Endothelial cell of umbilical vein (primary cell): ENCODE results near the gene ULBP2. TPM values are rescaled to one million over a fixed set of nuclear protein-coding genes. Genes with fewer than 3 reads are reported as not detected.

ENCODE experiments used
- BruUV-seq: library from RNA; stranded (reverse); fragments of 400-500 nt; replicated peaks from 2 replicates; lab custom pipeline; 2021; lab: Mats Ljungman, UMichigan
- CTCF ChIA-PET: fragments of 300-600, 350-600 bp; sonication (Branson Sonifier 250); formaldehyde crosslinking; loops from one replicate; lab custom pipeline; 2021; ENCODE audit warnings: antibody characterized with exemption, inconsistent platforms; lab: Charles Lee
- POLR2A ChIA-PET: fragments of 300-600, 350-600 bp; sonication (Branson Sonifier 250); formaldehyde crosslinking; loops from one replicate; lab custom pipeline; 2021; ENCODE audit warnings: antibody characterized with exemption, inconsistent platforms; lab: Charles Lee
- DNase-seq: peaks from one replicate; pipeline ENCODE4 v3.0.0-alpha.2; 2011; ENCODE audit warnings: low read depth, low spot score
- FAIRE-seq: peaks from 2 replicates; lab custom pipeline; 2011; peaks lifted over from hg19 to GRCh38; lab: Jason Lieb, UNC
- H2AFZ ChIP-seq: 2 replicates; pipeline ENCODE4 v1.6.0; 2012; ENCODE audit warnings: low read depth, low read length, control low read depth, inconsistent platforms
- H3K27ac ChIP-seq: 2 replicates; pipeline ENCODE4 v1.5.1; 2011; ENCODE audit warnings: low read depth, mild to moderate bottlenecking, control low read depth, low read length, moderate library complexity; ENCODE audit not compliant: insufficient read depth
- H3K27me3 ChIP-seq, 2 experiments: 2 replicates each; pipeline versions ENCODE4 v1.6.0 to v1.6.1; 2011; ENCODE audit warnings: low read length in 2 of 2, mixed read lengths in 1 of 2; ENCODE audit not compliant: control insufficient read depth in 2 of 2, insufficient read depth in 2 of 2
- H3K36me3 ChIP-seq, 2 experiments: 2 replicates in 1 of 2; 3 replicates in 1 of 2; pipeline ENCODE4 v1.5.1; 2011; ENCODE audit warnings: low read length in 2 of 2, mild to moderate bottlenecking in 1 of 2, moderate library complexity in 1 of 2; ENCODE audit not compliant: control insufficient read depth in 2 of 2, insufficient read depth in 2 of 2; ENCODE audit errors: extremely low read depth in 1 of 2
- H3K4me1 ChIP-seq: 3 replicates; pipeline ENCODE4 v1.5.1; 2011; ENCODE audit warnings: mild to moderate bottlenecking, low read length; ENCODE audit not compliant: control insufficient read depth, insufficient read depth; ENCODE audit errors: extremely low read depth
- H3K4me2 ChIP-seq: 2 replicates; pipeline ENCODE4 v1.6.1; 2011; ENCODE audit warnings: low read length, control low read depth, mixed read lengths; ENCODE audit not compliant: insufficient read depth
- H3K4me3 ChIP-seq, 3 experiments: fragments of 200-600 bp in 1 of 3; sonication (generic), shearing (Covaris generic) in 1 of 3; replicated peaks in 1 of 3; 2 replicates each; pipeline ENCODE4 v1.5.1; 2011 to 2016; ENCODE audit warnings: control low read depth in 3 of 3, low read length in 3 of 3, mild to moderate bottlenecking in 2 of 3, inconsistent platforms in 1 of 3, low read depth in 1 of 3, moderate library complexity in 1 of 3; ENCODE audit not compliant: insufficient read depth in 1 of 3
- H3K79me2 ChIP-seq: 2 replicates; pipeline ENCODE4 v1.6.0; 2012; ENCODE audit warnings: low read length, inconsistent platforms; ENCODE audit not compliant: control insufficient read depth, insufficient read depth
- H3K9ac ChIP-seq: replicated peaks from 2 replicates; pipeline ENCODE3; 2011; ENCODE audit warnings: low read length, control low read depth; ENCODE audit not compliant: insufficient read depth; ENCODE audit errors: extremely low read depth
- H3K9me1 ChIP-seq: replicated peaks from 3 replicates; pipeline ENCODE4 v1.6.0; 2011; ENCODE audit warnings: mild to moderate bottlenecking, low read length; ENCODE audit not compliant: control insufficient read depth, insufficient read depth; ENCODE audit errors: extremely low read depth
- H3K9me3 ChIP-seq: replicated peaks from 2 replicates; pipeline ENCODE4 v1.5.1; 2012; ENCODE audit warnings: low read length, inconsistent platforms; ENCODE audit not compliant: control insufficient read depth, insufficient read depth
- H4K20me1 ChIP-seq: replicated peaks from 2 replicates; pipeline ENCODE3; 2011; ENCODE audit warnings: mild to moderate bottlenecking, low read length; ENCODE audit not compliant: control insufficient read depth, insufficient read depth; ENCODE audit errors: extremely low read depth
- EZH2 ChIP-seq: IDR thresholded peaks from 2 replicates; pipeline ENCODE4 v1.6.1; 2012; ENCODE audit warnings: borderline replicate concordance, low read depth, mild to moderate bottlenecking, moderate library complexity, low read length, inconsistent platforms; ENCODE audit not compliant: severe bottlenecking
- JUN ChIP-seq: IDR thresholded peaks from 2 replicates; pipeline ENCODE4 v1.6.1; 2011; ENCODE audit warnings: borderline replicate concordance, low read depth; ENCODE audit not compliant: insufficient read length, insufficient read depth
- MYC ChIP-seq: IDR thresholded peaks from one replicate; pipeline ENCODE4 v1.6.1; 2011; ENCODE audit warnings: mild to moderate bottlenecking, low read depth, low read length
- POLR2A ChIP-seq: IDR thresholded peaks from 2 replicates; pipeline ENCODE4 v1.6.1; 2012; ENCODE audit warnings: low read depth, mild to moderate bottlenecking, control low read depth, low read length
- POLR2AphosphoS5 ChIP-seq: IDR thresholded peaks from 2 replicates; pipeline ENCODE4 v1.6.1; 2012; ENCODE audit warnings: low read depth, mild to moderate bottlenecking, control low read depth, low read length, moderate library complexity; ENCODE audit not compliant: insufficient read depth
- dilution Hi-C: fragments of 300-500 bp; cut with MboI; formaldehyde crosslinking; loops from one replicate; pipeline ENCODE4 v1.15.0; 2019; ENCODE audit warnings: low sequenced_read_pairs; ENCODE audit not compliant: extremely low pct_ligation_motif_present
- intact Hi-C: fragments of 100-400 bp; cut with micrococcal nuclease; formaldehyde crosslinking; loops from one replicate; pipeline ENCODE4 v1.10.0; 2022
- polyA plus RNA-seq, 4 experiments: library from polyadenylated mRNA; depleted of rRNA in 3 of 4; stranded (reverse) in 3 of 4; unstranded in 1 of 4; fragments of >200 nt; gene quantifications; 2 replicates each; pipeline versions ENCODE4 v1.2.1 to v1.2.3, GENCODE V29; 2011 to 2012; ENCODE audit warnings: missing spikeins in 1 of 4
- total RNA-seq: library from RNA; stranded (reverse); gene quantifications from 2 replicates; pipeline ENCODE4 v1.2.3, GENCODE V29; 2021
- TF ChIP-seq, protein P1 (sequence below), 2 donors: IDR thresholded peaks; 1 replicate in 1 of 2; 2 replicates in 1 of 2; pipeline ENCODE4 v1.5.1; 2011; ENCODE audit warnings: low read length in 2 of 2, mild to moderate bottlenecking in 2 of 2, moderate library complexity in 2 of 2, control low read depth in 1 of 2, inconsistent platforms in 1 of 2, low read depth in 1 of 2; ENCODE audit not compliant: insufficient read depth in 1 of 2; ENCODE audit errors: extremely low read depth in 1 of 2

The ULBP2 gene
- total and polyA plus RNA-seq, 2 donors (not counting 3 experiments of a cell fraction or from before 2014, with no cell fraction given) = 7.0 to 22.8 TPM

DNA sequence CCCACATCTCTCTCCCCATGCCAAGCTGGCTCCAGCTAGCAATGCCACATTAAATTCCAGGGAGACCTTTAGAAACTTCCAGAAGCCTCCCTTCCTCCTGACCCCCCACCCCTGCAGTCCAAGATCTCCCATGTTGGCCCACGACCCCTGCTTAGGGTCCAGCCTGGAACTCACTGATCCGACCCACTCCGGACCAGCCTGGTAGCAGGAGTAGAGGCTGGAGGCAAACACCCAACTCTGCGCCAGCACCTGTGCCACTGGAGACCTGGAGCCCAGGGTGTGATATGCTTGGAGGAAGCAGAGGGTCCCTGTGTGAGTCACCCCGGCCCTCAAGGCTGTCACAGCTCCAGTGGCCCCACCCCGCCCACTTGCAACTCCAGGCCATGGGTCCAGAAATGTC is 18.7 kb downstream of the ULBP2 start:
- no TSS peak for BruUV-seq
- H2AFZ ChIP-seq = no peak overlapping the region
- TF ChIP-seq POLR2AphosphoS5 (no peak), MYC (no peak), EZH2 (peak; percentile 30), POLR2A (no peak), JUN (no peak)
- no peaks in the 10 kb centered on the region for H3K9me1 ChIP-seq
- peaks cover 14 to 42% of the 10 kb centered on the region in 2 experiments for H3K27me3 ChIP-seq
- no peak overlapping the region for H3K4me3 ChIP-seq
- H3K79me2 ChIP-seq = no peaks in the 10 kb centered on the region
- H3K27ac ChIP-seq = no peak overlapping the region
- no peaks in the 10 kb centered on the region for H4K20me1 ChIP-seq
- H3K4me1 ChIP-seq = peaks cover 24% of the 10 kb centered on the region
- H3K9me3 ChIP-seq = no peaks in the 10 kb centered on the region
- no peak overlapping the region for H3K4me2 ChIP-seq
- DNase-seq (no peak), FAIRE-seq (no peak)
- intact Hi-C loops (loop anchor here (2.0 kb wide), 1 partner anchor 20 kb away; no protein-coding TSS in a partner anchor), dilution Hi-C loops (no loop called here)
- no peaks in the 10 kb centered on the region for H3K36me3 ChIP-seq
- CTCF ChIA-PET = interaction anchor here (0.8 to 1.7 kb wide), 4 partner anchors 20 to 56 kb away, joined by 3 to 10 read pairs (median 3); no protein-coding TSS in a partner anchor
- POLR2A ChIA-PET = no interaction called here
- no peak overlapping the region for H3K9ac ChIP-seq

DNA sequence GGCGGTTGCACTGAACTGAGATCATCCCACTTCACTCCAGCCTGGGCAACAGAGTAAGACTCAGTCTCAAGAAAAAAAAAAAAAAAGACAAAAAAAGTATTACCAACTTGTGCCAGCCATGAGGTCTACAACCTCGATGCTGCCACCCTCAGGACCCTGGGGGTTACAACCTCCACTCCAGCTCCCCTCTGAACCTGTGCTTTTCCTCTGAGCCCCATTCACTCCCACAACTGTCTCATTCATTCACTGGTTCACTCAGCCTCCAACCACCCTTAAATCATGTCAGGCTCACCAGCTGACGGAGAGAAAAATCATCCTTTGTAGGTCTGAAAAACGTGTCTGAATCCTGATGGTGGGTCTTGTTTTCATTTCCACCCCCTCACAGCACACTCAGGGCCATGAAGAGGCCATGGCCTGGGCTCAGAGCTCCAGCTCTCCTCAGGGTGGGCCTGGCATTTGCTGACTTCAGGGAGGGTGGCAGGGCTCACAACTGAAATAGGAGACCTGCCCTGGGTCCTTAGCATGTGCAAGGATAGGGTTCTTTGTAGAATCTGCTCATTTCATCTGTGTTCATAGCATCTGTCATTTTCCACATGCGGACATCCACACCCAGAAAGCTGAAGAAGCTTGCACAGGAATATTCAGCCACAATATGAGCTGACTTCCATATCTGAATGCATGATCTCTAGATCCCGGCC is 20.1 kb downstream of the ULBP2 start:
- Histone ChIP-seq H3K9me1 (no peaks in the 10 kb centered on the region), H4K20me1 (no peaks in the 10 kb centered on the region), H3K9me3 (no peaks in the 10 kb centered on the region), H3K4me1 (peaks cover 24% of the 10 kb centered on the region), H3K27me3 (peaks cover 12 to 33% of the 10 kb centered on the region in 2 experiments), H2AFZ (no peak overlapping the region), H3K27ac (no peak overlapping the region), H3K4me3 (no peak overlapping the region), H3K4me2 (no peak overlapping the region), H3K79me2 (no peaks in the 10 kb centered on the region), H3K36me3 (no peaks in the 10 kb centered on the region), H3K9ac (no peak overlapping the region)
- POLR2A ChIA-PET = interaction anchor here (0.7 kb wide), 1 partner anchor 794 kb away, joined by 5 read pairs; no protein-coding TSS in a partner anchor
- intact Hi-C loops = loop anchor here (2.0 kb wide), 2 partner anchors 21 to 27 kb away; no protein-coding TSS in a partner anchor
- FAIRE-seq (no peak), DNase-seq (peak; percentile 34)
- no TSS peak for BruUV-seq
- CTCF ChIA-PET = interaction anchor here (1.7 kb wide), 1 partner anchor 55 kb away, joined by 10 read pairs; no protein-coding TSS in a partner anchor
- TF ChIP-seq MYC = no peak
- no peak for TF ChIP-seq JUN
- TF ChIP-seq EZH2 = no peak
- TF ChIP-seq POLR2A = no peak
- TF ChIP-seq, protein P1, sequence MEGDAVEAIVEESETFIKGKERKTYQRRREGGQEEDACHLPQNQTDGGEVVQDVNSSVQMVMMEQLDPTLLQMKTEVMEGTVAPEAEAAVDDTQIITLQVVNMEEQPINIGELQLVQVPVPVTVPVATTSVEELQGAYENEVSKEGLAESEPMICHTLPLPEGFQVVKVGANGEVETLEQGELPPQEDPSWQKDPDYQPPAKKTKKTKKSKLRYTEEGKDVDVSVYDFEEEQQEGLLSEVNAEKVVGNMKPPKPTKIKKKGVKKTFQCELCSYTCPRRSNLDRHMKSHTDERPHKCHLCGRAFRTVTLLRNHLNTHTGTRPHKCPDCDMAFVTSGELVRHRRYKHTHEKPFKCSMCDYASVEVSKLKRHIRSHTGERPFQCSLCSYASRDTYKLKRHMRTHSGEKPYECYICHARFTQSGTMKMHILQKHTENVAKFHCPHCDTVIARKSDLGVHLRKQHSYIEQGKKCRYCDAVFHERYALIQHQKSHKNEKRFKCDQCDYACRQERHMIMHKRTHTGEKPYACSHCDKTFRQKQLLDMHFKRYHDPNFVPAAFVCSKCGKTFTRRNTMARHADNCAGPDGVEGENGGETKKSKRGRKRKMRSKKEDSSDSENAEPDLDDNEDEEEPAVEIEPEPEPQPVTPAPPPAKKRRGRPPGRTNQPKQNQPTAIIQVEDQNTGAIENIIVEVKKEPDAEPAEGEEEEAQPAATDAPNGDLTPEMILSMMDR (IDR thresholded peaks at IDR 0.05; ENCODE audit: extremely low read depth in 1 of 2, insufficient read depth in 1 of 2, low read depth in 1 of 2, low read length in 2 of 2) = peak in 1 of 2 donors; percentile 28
- dilution Hi-C loops = no loop called here
